Erythroblast (primary cell): Measurements from ENCODE around the gene BABAM2.

Experiments
- GATA1 ChIP-seq: IDR thresholded peaks from 2 replicates; pipeline ENCODE4 v1.6.1; 2011; ENCODE audit warnings: low read depth, mild to moderate bottlenecking, control low read depth, low read length, moderate library complexity
- POLR2A ChIP-seq: IDR thresholded peaks from 2 replicates; pipeline ENCODE4 v1.6.1; 2011; ENCODE audit warnings: mild to moderate bottlenecking, low read length

GRCh38 chr2:28362991-28363521, 472.5 kb downstream of the BABAM2 start:
- TF ChIP-seq POLR2A (no peak), GATA1 (no peak)
